Upper lobe of left lung (tissue), 6 donors: Measurements from ENCODE around the gene SMARCB1. TPM values are rescaled to one million over a fixed set of nuclear protein-coding genes. Genes with fewer than 3 reads are reported as not detected.

Source experiments
- ATAC-seq, 2 donors: fragments of 200-7000 bp; cut with Tn5 transposase; one replicate each; pipeline ENCODE4 v1.9.1; 2022; ENCODE audit warnings: mild to moderate bottlenecking in 2 of 2, moderate library complexity in 2 of 2; ENCODE audit not compliant: low FRiP score in 2 of 2
- DNase-seq, 2 donors: peaks; one replicate each; pipeline ENCODE4 v3.0.0-alpha.2; 2019 to 2020
- H3K27ac ChIP-seq, 4 donors: fragments of 200-600 bp; sonication (generic); one replicate each; pipeline ENCODE4 v1.5.1; 2016 to 2019
- H3K27me3 ChIP-seq, 4 donors: fragments of 200-600 bp; sonication (generic); one replicate each; pipeline ENCODE4 v1.5.1; 2017 to 2019
- H3K36me3 ChIP-seq, 4 donors: fragments of 200-600 bp; sonication (generic); one replicate each; pipeline ENCODE4 v1.5.1; 2016 to 2019
- H3K4me1 ChIP-seq, 4 donors: fragments of 200-600 bp; sonication (generic); one replicate each; pipeline ENCODE4 v1.5.1; 2018 to 2019
- H3K4me3 ChIP-seq, 4 donors: fragments of 200-600 bp; sonication (generic); one replicate each; pipeline ENCODE4 v1.5.1; 2017 to 2019; ENCODE audit warnings: mild to moderate bottlenecking in 2 of 4, moderate library complexity in 1 of 4
- H3K9me3 ChIP-seq, 4 donors: fragments of 200-600 bp; sonication (generic); one replicate each; pipeline ENCODE4 v1.5.1; 2018 to 2019
- EP300 ChIP-seq, 4 donors: sonication (generic); formaldehyde crosslinking; IDR thresholded peaks; one replicate each; pipeline ENCODE4 v1.5.1; 2017; ENCODE audit warnings: antibody characterized with exemption in 4 of 4, control low read depth in 2 of 4
- POLR2A ChIP-seq, 4 donors: fragments of 450-650 bp; IDR thresholded peaks; one replicate each; pipeline ENCODE4 v1.5.1; 2016 to 2017; ENCODE audit warnings: antibody characterized with exemption in 4 of 4, mild to moderate bottlenecking in 2 of 4
- POLR2AphosphoS5 ChIP-seq, 2 donors: sonication (generic); formaldehyde crosslinking; IDR thresholded peaks; one replicate each; pipeline ENCODE4 v1.5.1; 2017; ENCODE audit warnings: antibody characterized with exemption in 2 of 2
- whole genome bisulfite sequencing, 2 donors: methylation state at CpG; one replicate each; pipeline ENCODE4 v1.1.5; 2017 to 2018; 5-methylcytosine and 5-hydroxymethylcytosine counted together
- total RNA-seq, 6 donors: library from RNA; depleted of rRNA in 4 of 6; stranded (reverse); fragments of >200 nt in 4 of 6; gene quantifications; one replicate each; pipeline versions ENCODE4 v1.1.0 to v1.2.1, GENCODE V29; 2016 to 2021
- TF ChIP-seq, protein P1 (sequence below), 6 experiments: fragments of 450-650 bp in 4 of 6; fragments of 200-600 bp in 2 of 6; sonication (generic) in 2 of 6; IDR thresholded peaks; one replicate each; pipeline ENCODE4 v1.5.1; 2016 to 2019; ENCODE audit warnings: antibody characterized with exemption in 6 of 6
- donor health status: DM: no; HTN: no; CAD: no; lungs with moderate emphysema.
- donor health status: DM: no; HTN: yes; CAD: no; lungs with severe emphysema.

Gene SMARCB1
- total RNA-seq, 6 donors from 2014 or later: 42.8 to 72.8 (median 57.1) TPM

DNA sequence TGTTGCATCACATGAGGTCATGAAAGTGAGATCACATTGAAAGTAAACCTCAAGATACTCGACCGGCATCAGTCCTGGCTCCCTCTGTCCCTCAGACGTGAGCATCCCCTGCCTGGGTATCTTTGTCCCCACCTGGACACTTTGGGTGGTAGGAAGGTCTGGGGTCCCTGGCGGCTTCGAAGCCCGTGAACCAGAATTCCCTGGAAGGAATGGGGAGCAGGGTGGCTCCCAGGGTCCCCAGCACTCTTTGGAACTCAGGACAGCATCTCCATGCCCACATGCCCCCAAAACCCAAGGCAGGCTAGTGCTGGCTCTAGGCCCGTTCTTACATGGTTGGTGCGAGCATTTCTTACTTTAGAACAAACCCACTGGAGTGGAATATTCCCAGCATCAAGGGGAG lies 44.5 kb downstream of the SMARCB1 start:
- 90 to 94% methylated on average over 5 to 8 of the region's 8 CpGs for WGBS, 2 donors
- Histone ChIP-seq H3K27me3 (no peaks in the 10 kb centered on the region), H3K27ac (no peak overlapping the region), H3K36me3 (peaks cover 0 to 92% (median 69%) of the 10 kb centered on the region in 4 donors), H3K4me3 (no peak overlapping the region), H3K4me1 (no peaks in the 10 kb centered on the region), H3K9me3 (no peaks in the 10 kb centered on the region)
- no peak for ATAC-seq
- TF ChIP-seq POLR2A (IDR thresholded peaks at IDR 0.05): no peak
- no peak for TF ChIP-seq POLR2AphosphoS5 (IDR thresholded peaks at IDR 0.05)
- TF ChIP-seq EP300 (IDR thresholded peaks at IDR 0.05): no peak
- TF ChIP-seq, protein P1, sequence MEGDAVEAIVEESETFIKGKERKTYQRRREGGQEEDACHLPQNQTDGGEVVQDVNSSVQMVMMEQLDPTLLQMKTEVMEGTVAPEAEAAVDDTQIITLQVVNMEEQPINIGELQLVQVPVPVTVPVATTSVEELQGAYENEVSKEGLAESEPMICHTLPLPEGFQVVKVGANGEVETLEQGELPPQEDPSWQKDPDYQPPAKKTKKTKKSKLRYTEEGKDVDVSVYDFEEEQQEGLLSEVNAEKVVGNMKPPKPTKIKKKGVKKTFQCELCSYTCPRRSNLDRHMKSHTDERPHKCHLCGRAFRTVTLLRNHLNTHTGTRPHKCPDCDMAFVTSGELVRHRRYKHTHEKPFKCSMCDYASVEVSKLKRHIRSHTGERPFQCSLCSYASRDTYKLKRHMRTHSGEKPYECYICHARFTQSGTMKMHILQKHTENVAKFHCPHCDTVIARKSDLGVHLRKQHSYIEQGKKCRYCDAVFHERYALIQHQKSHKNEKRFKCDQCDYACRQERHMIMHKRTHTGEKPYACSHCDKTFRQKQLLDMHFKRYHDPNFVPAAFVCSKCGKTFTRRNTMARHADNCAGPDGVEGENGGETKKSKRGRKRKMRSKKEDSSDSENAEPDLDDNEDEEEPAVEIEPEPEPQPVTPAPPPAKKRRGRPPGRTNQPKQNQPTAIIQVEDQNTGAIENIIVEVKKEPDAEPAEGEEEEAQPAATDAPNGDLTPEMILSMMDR (IDR thresholded peaks at IDR 0.05): no peak
- DNase-seq: no peak

- no peak overlapping the region for H3K4me3 ChIP-seq
- no peaks in the 10 kb centered on the region for H3K9me3 ChIP-seq
- ATAC-seq (no peak), DNase-seq (no peak)
- H3K27ac ChIP-seq: no peak overlapping the region
- TF ChIP-seq POLR2A (IDR thresholded peaks at IDR 0.05) (no peak), EP300 (IDR thresholded peaks at IDR 0.05) (no peak), POLR2AphosphoS5 (IDR thresholded peaks at IDR 0.05) (no peak)
- TF ChIP-seq, protein P1 (IDR thresholded peaks at IDR 0.05): no peak
- no peaks in the 10 kb centered on the region for H3K27me3 ChIP-seq
- 85 to 96% methylated on average over 5 to 9 of the region's 10 CpGs for WGBS, 2 donors
- H3K36me3 ChIP-seq: peaks cover 0 to 87% (median 65%) of the 10 kb centered on the region in 4 donors
- H3K4me1 ChIP-seq: no peaks in the 10 kb centered on the region
Observed at GRCh38 chr22:23831781-23832180, 45.0 kb downstream of the SMARCB1 start.

DNA sequence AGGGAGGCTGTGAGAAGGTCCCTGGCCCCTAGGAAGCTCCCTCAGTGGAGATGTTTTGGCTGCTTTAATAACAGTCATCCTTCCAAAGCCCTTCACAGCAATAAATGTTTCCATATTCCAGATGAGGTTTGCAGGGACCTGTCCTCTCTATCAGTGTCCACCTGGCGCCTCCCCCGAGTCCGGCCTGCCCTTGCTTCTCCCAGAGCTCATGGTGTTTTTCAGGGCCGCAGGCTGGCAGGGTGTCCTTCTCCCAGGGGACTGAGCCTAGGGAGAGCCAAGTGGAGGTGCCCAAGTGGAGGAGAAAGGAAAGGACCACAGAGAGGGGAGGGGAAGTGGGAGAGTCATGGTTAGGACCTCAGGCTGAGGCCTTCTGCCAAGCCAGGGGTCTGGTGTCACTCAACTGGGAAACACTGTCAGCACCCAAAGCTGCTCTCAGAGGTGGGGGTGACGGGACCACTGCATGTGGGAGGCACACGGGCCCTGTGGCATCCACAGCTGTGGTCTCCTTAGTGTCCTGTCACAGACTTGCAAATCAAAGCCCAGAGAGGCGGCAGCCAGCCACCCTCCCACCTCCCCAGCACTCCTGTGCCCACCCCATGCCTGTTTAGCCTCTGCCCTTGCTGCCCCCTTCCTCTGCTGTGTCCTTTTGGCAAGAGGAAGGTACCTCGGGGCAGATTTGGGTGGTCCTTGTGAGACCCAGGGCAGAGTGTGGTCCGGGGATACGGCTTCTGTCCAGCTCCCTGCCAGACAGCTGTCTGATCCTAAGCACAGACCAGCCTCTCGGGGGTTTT lies 45.7 kb downstream of the SMARCB1 start:
- Histone ChIP-seq H3K36me3 (peaks cover 0 to 81% (median 59%) of the 10 kb centered on the region in 4 donors), H3K27ac (no peak overlapping the region), H3K9me3 (no peaks in the 10 kb centered on the region), H3K27me3 (no peaks in the 10 kb centered on the region), H3K4me3 (no peak overlapping the region), H3K4me1 (no peaks in the 10 kb centered on the region)
- DNase-seq: no peak
- no peak for TF ChIP-seq POLR2AphosphoS5 (IDR thresholded peaks at IDR 0.05)
- no peak for TF ChIP-seq EP300 (IDR thresholded peaks at IDR 0.05)
- no peak for TF ChIP-seq POLR2A (IDR thresholded peaks at IDR 0.05)
- TF ChIP-seq, protein P1 (IDR thresholded peaks at IDR 0.05): no peak
- ATAC-seq: no peak
- WGBS, 2 donors: 79 to 81% methylated on average over 11 of the region's 11 CpGs

GRCh38 chr22:23833017-23833751 lies 46.4 kb downstream of the SMARCB1 start:
- H3K36me3 ChIP-seq: peaks cover 0 to 73% (median 53%) of the 10 kb centered on the region in 4 donors
- WGBS, 2 donors: 85 to 88% methylated on average over 12 to 16 of the region's 16 CpGs
- H3K27ac ChIP-seq: no peak overlapping the region

More at GRCh38 chr22:23833017-23833751, 46.4 kb downstream of the SMARCB1 start:
- H3K4me3 ChIP-seq: no peak overlapping the region
- DNase-seq (no peak), ATAC-seq (no peak)
- H3K9me3 ChIP-seq: no peaks in the 10 kb centered on the region
- peaks cover 3 to 6% (median 5%) of the 10 kb centered on the region in 4 donors for H3K4me1 ChIP-seq
- TF ChIP-seq, protein P1 (IDR thresholded peaks at IDR 0.05): no peak
- TF ChIP-seq POLR2A (IDR thresholded peaks at IDR 0.05): no peak
- no peak for TF ChIP-seq EP300 (IDR thresholded peaks at IDR 0.05)
- TF ChIP-seq POLR2AphosphoS5 (IDR thresholded peaks at IDR 0.05): no peak
- H3K27me3 ChIP-seq: no peaks in the 10 kb centered on the region
